ENCODE results near the gene ZNF660. TPM values are rescaled to one million over a fixed set of nuclear protein-coding genes. Genes with fewer than 3 reads are reported as not detected.
"Not testable (repeated sequence)": the region's sequence is repeated elsewhere in the genome, so short reads cannot be mapped to it uniquely, and the experiment has no call there.

Gene ZNF660
- total RNA-seq, 1 donor from 2014 or later, result 20.1 TPM

GRCh38 chr3:44576613-44577012 lies 8.2 kb upstream of the ZNF660 start:
- TF ChIP-seq, protein P1, sequence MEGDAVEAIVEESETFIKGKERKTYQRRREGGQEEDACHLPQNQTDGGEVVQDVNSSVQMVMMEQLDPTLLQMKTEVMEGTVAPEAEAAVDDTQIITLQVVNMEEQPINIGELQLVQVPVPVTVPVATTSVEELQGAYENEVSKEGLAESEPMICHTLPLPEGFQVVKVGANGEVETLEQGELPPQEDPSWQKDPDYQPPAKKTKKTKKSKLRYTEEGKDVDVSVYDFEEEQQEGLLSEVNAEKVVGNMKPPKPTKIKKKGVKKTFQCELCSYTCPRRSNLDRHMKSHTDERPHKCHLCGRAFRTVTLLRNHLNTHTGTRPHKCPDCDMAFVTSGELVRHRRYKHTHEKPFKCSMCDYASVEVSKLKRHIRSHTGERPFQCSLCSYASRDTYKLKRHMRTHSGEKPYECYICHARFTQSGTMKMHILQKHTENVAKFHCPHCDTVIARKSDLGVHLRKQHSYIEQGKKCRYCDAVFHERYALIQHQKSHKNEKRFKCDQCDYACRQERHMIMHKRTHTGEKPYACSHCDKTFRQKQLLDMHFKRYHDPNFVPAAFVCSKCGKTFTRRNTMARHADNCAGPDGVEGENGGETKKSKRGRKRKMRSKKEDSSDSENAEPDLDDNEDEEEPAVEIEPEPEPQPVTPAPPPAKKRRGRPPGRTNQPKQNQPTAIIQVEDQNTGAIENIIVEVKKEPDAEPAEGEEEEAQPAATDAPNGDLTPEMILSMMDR (IDR thresholded peaks at IDR 0.05; ENCODE audit: unreplicated experiment), result no peak
- DNase-seq (ENCODE audit: low spot score in 2 of 2, unreplicated experiment in 2 of 2), result no peak
- Mint-ChIP-seq H3K36me3 (peaks cover 60% of the 10 kb centered on the region), H3K9me3 (peaks cover 16% of the 10 kb centered on the region), H3K27me3 (ENCODE audit: low read depth) (no peaks in the 10 kb centered on the region), H3K27ac (no peak overlapping the region), H3K4me1 (no peaks in the 10 kb centered on the region), H3K4me3 (no peak overlapping the region)

GRCh38 chr3:44577354-44577952 lies 7.3 kb upstream of the ZNF660 start:
- not testable (repeated sequence) for DNase-seq (ENCODE audit: low spot score in 2 of 2, unreplicated experiment in 2 of 2)

DNA sequence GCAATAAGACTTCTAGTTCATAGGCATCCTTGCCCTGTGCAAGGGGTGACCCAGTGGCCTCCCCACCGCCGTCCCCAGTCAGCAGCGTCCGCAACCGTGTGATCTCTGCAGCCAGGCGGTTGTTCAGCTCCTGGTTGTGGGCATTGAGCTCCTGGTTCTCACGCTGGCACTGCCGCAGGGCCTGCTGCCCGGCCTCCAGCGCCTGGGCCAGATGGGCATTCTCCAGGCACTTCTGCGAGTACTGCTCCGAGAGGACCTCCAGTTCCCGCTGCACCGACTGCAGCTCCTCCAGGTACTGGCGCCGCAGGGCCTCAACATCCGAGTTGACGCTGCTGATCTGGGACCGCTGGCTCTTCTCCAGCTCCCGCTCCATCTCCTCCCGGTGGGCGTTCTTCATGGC lies 6.4 kb upstream of the ZNF660 start:
- H3K4me1 Mint-ChIP-seq; DNase-seq (ENCODE audit: low spot score in 2 of 2, unreplicated experiment in 2 of 2); H3K27me3 Mint-ChIP-seq (ENCODE audit: low read depth); H3K4me3 Mint-ChIP-seq; H3K27ac Mint-ChIP-seq; H3K9me3 Mint-ChIP-seq: not testable (repeated sequence)
- H3K36me3 Mint-ChIP-seq, result peaks cover 46% of the 10 kb centered on the region

More at GRCh38 chr3:44577354-44577952, 7.3 kb upstream of the ZNF660 start:
- H3K4me1 Mint-ChIP-seq; H3K9me3 Mint-ChIP-seq; H3K27ac Mint-ChIP-seq; H3K27me3 Mint-ChIP-seq (ENCODE audit: low read depth); H3K4me3 Mint-ChIP-seq: not testable (repeated sequence)
- H3K36me3 Mint-ChIP-seq, result peaks cover 53% of the 10 kb centered on the region

- not testable (repeated sequence) for H3K4me3 Mint-ChIP-seq; H3K9me3 Mint-ChIP-seq; H3K4me1 Mint-ChIP-seq; H3K27me3 Mint-ChIP-seq (ENCODE audit: low read depth); H3K27ac Mint-ChIP-seq; DNase-seq (ENCODE audit: low spot score in 2 of 2, unreplicated experiment in 2 of 2)
- peaks cover 41% of the 10 kb centered on the region for H3K36me3 Mint-ChIP-seq
Measured at GRCh38 chr3:44578924-44579515, 5.7 kb upstream of the ZNF660 start.

GRCh38 chr3:44579749-44580148 lies 5.0 kb upstream of the ZNF660 start:
- H3K27me3 Mint-ChIP-seq (ENCODE audit: low read depth); H3K4me1 Mint-ChIP-seq; H3K27ac Mint-ChIP-seq; DNase-seq (ENCODE audit: low spot score in 2 of 2, unreplicated experiment in 2 of 2); H3K4me3 Mint-ChIP-seq; H3K9me3 Mint-ChIP-seq: not testable (repeated sequence)
- peaks cover 36% of the 10 kb centered on the region for H3K36me3 Mint-ChIP-seq

- H3K9me3 Mint-ChIP-seq; DNase-seq (ENCODE audit: low spot score in 2 of 2, unreplicated experiment in 2 of 2); H3K27ac Mint-ChIP-seq; H3K27me3 Mint-ChIP-seq (ENCODE audit: low read depth); H3K4me3 Mint-ChIP-seq: not testable (repeated sequence)
- Mint-ChIP-seq H3K36me3 (peaks cover 35% of the 10 kb centered on the region), H3K4me1 (peaks cover 14% of the 10 kb centered on the region)
Measured at GRCh38 chr3:44580971-44581370, 3.8 kb upstream of the ZNF660 start.

DNA sequence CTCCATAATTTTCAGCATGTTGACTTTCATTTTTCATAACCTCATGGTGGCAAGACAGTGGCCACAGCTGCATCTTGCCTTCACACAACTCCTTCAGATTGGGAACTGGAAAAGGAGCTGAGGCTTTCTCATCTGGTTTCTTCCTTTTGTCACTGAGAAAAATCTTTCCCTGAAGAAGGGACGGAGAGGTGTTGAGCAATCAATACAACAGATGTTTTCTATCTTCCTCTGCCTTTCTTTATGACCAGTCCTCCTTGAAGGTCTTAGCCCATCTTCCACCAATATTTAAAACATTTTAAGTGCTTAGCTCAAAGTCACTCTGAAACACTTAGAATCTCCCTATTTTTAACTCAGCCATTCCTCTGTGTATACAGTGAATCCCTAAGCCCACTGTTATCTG lies 11.9 kb downstream of the ZNF660 start:
- Mint-ChIP-seq H3K27ac (no peak overlapping the region), H3K9me3 (peaks cover 77% of the 10 kb centered on the region), H3K27me3 (ENCODE audit: low read depth) (no peaks in the 10 kb centered on the region), H3K4me1 (no peaks in the 10 kb centered on the region), H3K4me3 (no peak overlapping the region), H3K36me3 (peaks cover 92% of the 10 kb centered on the region)
- TF ChIP-seq, protein P1 (IDR thresholded peaks at IDR 0.05; ENCODE audit: unreplicated experiment), result no peak
- no peak for DNase-seq (ENCODE audit: low spot score in 2 of 2, unreplicated experiment in 2 of 2)

DNA sequence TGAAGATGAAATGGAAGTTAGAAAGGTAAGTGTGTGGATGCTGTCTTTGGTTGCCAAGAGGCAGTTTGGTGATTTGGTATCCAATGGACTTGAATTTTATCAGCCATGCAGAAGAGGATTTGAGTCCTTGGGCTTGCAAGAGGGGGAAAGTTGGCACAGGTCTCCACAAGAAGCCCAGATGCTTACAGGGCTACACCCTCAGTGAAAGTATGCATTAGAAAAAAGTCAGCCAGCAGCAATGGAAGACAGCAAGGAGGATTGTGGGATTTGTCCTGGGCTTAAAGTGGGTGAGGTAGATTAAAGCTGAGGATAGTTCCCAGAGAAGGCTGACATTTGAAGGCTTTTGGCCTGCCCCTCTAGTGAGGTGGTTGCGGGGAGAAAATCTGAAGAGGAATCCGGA lies 17.0 kb downstream of the ZNF660 start:
- Mint-ChIP-seq H3K9me3 (peaks cover 77% of the 10 kb centered on the region), H3K27ac (no peak overlapping the region), H3K36me3 (peaks cover 88% of the 10 kb centered on the region), H3K4me3 (no peak overlapping the region), H3K27me3 (ENCODE audit: low read depth) (no peaks in the 10 kb centered on the region), H3K4me1 (no peaks in the 10 kb centered on the region)
- TF ChIP-seq, protein P1 (IDR thresholded peaks at IDR 0.05; ENCODE audit: unreplicated experiment), result no peak
- DNase-seq (ENCODE audit: low spot score in 2 of 2, unreplicated experiment in 2 of 2), result no peak

All from mesothelial cell of epicardium (in vitro differentiated cells).